HEK293 (cell line): ENCODE measurements around the gene GPX3.

Experiments
- CTCF ChIA-PET: fragments of 350-600 bp; formaldehyde crosslinking; extraction: SDS; loops from one replicate; lab custom pipeline; 2021; ENCODE audit warnings: antibody characterized with exemption; lab: Yijun Ruan, JAX
- POLR2A ChIA-PET: fragments of 300-600 bp; formaldehyde crosslinking; extraction: SDS; loops from one replicate; lab custom pipeline; 2020; ENCODE audit warnings: antibody characterized with exemption, inconsistent platforms; lab: Yijun Ruan, JAX
- H3K27ac ChIP-seq: fragments of 200-500 bp; sonication (Bioruptor generic); 2 replicates; pipeline ENCODE4 v1.5.1; 2014; ENCODE audit warnings: low read depth, low read length, control low read depth, inconsistent platforms; ENCODE audit errors: extremely low read depth
- H3K36me3 ChIP-seq, 2 experiments: fragments of 200-500 bp in 1 of 2; sonication (Bioruptor generic) in 1 of 2; 1 replicate in 1 of 2; 2 replicates in 1 of 2; pipeline ENCODE4 v1.5.1; 2014 to 2017; ENCODE audit warnings: inconsistent platforms in 2 of 2, low read length in 2 of 2; ENCODE audit not compliant: control insufficient read depth in 2 of 2, insufficient read depth in 1 of 2
- H3K4me1 ChIP-seq: fragments of 200-500 bp; sonication (Bioruptor generic); 2 replicates; pipeline ENCODE4 v1.5.1; 2014; ENCODE audit warnings: mild to moderate bottlenecking, low read length, inconsistent platforms; ENCODE audit not compliant: control insufficient read depth, insufficient read depth
- H3K4me3 ChIP-seq: 2 replicates; pipeline ENCODE4 v1.5.1; 2011; ENCODE audit warnings: low read depth, mild to moderate bottlenecking, control low read depth, low read length, moderate library complexity
- H3K9me3 ChIP-seq: fragments of 200-500 bp; sonication (Bioruptor generic); 2 replicates; pipeline ENCODE4 v1.5.1; 2014; ENCODE audit warnings: low read depth, low read length, inconsistent platforms; ENCODE audit not compliant: control insufficient read depth, insufficient read depth
- KLF9 ChIP-seq: fragments of 450-650 bp; formaldehyde crosslinking; IDR thresholded peaks from 2 replicates; pipeline ENCODE4 v1.5.1; 2016; ENCODE audit warnings: missing biosample characterization, missing genetic modification characterization, low read depth
- PRDM1 ChIP-seq: fragments of 450-650 bp; formaldehyde crosslinking; IDR thresholded peaks from 2 replicates; pipeline ENCODE4; 2016; ENCODE audit warnings: missing biosample characterization, missing genetic modification characterization
- TCF7L2 ChIP-seq: IDR thresholded peaks from 2 replicates; pipeline ENCODE4 v1.6.1; 2011; ENCODE audit warnings: low read depth, mild to moderate bottlenecking, inconsistent platforms, low read length, moderate library complexity, borderline replicate concordance
- WT1 ChIP-seq: fragments of 450-650 bp; formaldehyde crosslinking; IDR thresholded peaks from 2 replicates; pipeline ENCODE4 v1.5.1; 2016; ENCODE audit warnings: missing biosample characterization, missing genetic modification characterization
- ZBTB20 ChIP-seq: fragments of 450-650 bp; formaldehyde crosslinking; IDR thresholded peaks from 2 replicates; pipeline ENCODE4 v1.5.1; 2016; ENCODE audit warnings: missing biosample characterization, missing genetic modification characterization
- ZBTB21 ChIP-seq: fragments of 450-650 bp; formaldehyde crosslinking; IDR thresholded peaks from 2 replicates; pipeline ENCODE4 v1.5.1; 2017; ENCODE audit warnings: missing biosample characterization, missing genetic modification characterization
- ZNF112 ChIP-seq: fragments of 450-650 bp; formaldehyde crosslinking; IDR thresholded peaks from 2 replicates; pipeline ENCODE4 v1.5.0; 2017; ENCODE audit warnings: missing biosample characterization, missing genetic modification characterization
- ZNF311 ChIP-seq: fragments of 450-650 bp; formaldehyde crosslinking; IDR thresholded peaks from 2 replicates; pipeline ENCODE4 v1.5.1; 2017; ENCODE audit warnings: missing biosample characterization, missing genetic modification characterization, borderline replicate concordance
- ZNF404 ChIP-seq: fragments of 450-650 bp; formaldehyde crosslinking; IDR thresholded peaks from 2 replicates; pipeline ENCODE4 v1.5.1; 2017; ENCODE audit warnings: missing biosample characterization, missing genetic modification characterization
- ZNF530 ChIP-seq: fragments of 450-650 bp; formaldehyde crosslinking; IDR thresholded peaks from 2 replicates; pipeline ENCODE4 v1.5.1; 2016; ENCODE audit warnings: low read depth, missing biosample characterization, missing genetic modification characterization
- ZNF544 ChIP-seq: fragments of 450-650 bp; formaldehyde crosslinking; IDR thresholded peaks from 2 replicates; pipeline ENCODE4 v1.5.0; 2017; ENCODE audit warnings: missing biosample characterization, missing genetic modification characterization
- ZNF600 ChIP-seq: fragments of 450-650 bp; formaldehyde crosslinking; IDR thresholded peaks from 2 replicates; pipeline ENCODE4 v1.5.1; 2016; ENCODE audit warnings: missing biosample characterization, missing genetic modification characterization
- ZNF843 ChIP-seq: fragments of 450-650 bp; formaldehyde crosslinking; IDR thresholded peaks from 2 replicates; pipeline ENCODE4 v1.5.1; 2016; ENCODE audit warnings: missing biosample characterization, missing genetic modification characterization
- ZSCAN16 ChIP-seq: fragments of 450-650 bp; formaldehyde crosslinking; IDR thresholded peaks from 2 replicates; pipeline ENCODE4 v1.5.1; 2016; ENCODE audit warnings: missing biosample characterization, missing genetic modification characterization
- ZSCAN30 ChIP-seq: fragments of 450-650 bp; IDR thresholded peaks from 2 replicates; pipeline ENCODE4 v1.5.1; 2018; ENCODE audit warnings: missing biosample characterization, mild to moderate bottlenecking, missing genetic modification characterization, moderate library complexity
- TF ChIP-seq, protein P1 (sequence below): sonication (generic); formaldehyde crosslinking; IDR thresholded peaks from 2 replicates; pipeline ENCODE4 v1.8.1; 2022; ENCODE audit warnings: mild to moderate bottlenecking, moderate library complexity, missing genetic modification reagents
- TF ChIP-seq, protein P2 (sequence below): fragments of 450-650 bp; formaldehyde crosslinking; IDR thresholded peaks from 2 replicates; pipeline ENCODE4 v1.5.1; 2016; ENCODE audit warnings: missing biosample characterization, missing genetic modification characterization

Gene GPX3

DNA sequence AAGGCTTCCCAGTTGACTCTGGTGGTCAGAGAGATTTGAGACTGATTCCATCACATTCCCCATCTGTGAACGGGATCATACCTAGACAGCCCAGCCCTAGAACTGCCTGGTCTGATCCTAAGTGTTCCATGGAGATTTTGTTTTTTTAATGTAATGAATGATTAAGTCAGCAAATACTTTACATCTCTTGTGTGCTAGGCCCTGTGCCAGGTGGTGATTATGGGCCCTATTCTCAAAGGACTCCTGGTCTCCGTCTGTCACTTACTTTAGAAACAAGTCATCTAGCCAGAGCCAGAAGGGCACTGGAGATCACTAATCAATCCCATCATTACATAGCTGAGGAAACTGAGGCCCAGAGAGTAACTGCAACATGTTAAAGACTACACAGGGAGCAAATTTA, 1.1 kb upstream of the GPX3 start:
- CTCF ChIA-PET = interaction anchor here (0.6 to 1.4 kb wide), 2 partner anchors 32 to 567 kb away, joined by 3 to 4 read pairs; no protein-coding TSS in a partner anchor
- POLR2A ChIA-PET = interaction anchor here (1.3 kb wide), 1 partner anchor 233 kb away, joined by 3 read pairs; the partner anchor contains the start of gene GM2A
- TF ChIP-seq ZNF600 (tag by site-specific recombination) (no peak), ZSCAN16 (no peak), ZSCAN30 (tag by site-specific recombination) (no peak), ZNF404 (no peak), ZNF311 (tag by site-specific recombination) (no peak), ZNF843 (no peak), ZBTB20 (peak; percentile 65), KLF9 (tag by site-specific recombination) (no peak)

DNA sequence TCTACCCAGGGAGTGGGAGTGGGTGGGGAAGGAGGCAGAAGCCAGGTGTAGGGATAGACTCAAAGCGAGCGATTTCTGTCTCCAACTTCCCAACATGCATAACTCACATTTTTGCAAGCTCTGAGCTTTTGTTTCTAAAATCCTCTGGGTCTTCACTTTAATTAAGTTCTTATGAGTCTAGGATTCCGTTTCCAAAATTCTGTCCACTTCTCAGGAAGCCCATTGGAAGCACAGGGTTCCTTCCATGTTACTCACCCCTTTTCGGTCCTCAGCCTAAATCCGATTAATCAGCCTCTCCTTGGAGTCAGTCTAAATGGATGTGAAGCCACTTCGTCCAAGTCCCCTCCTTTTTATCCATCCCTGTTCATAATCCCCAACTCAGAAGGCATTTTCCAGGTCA, 1.4 kb downstream of the GPX3 start:
- CTCF ChIA-PET = interaction anchor here (0.6 to 1.1 kb wide), 4 partner anchors 20 to 247 kb away, joined by 3 read pairs; no protein-coding TSS in a partner anchor
- POLR2A ChIA-PET = no interaction called here

More for the DNA sequence above, 1.1 kb upstream of the GPX3 start:
- Histone ChIP-seq H3K36me3 (no peaks in the 10 kb centered on the region), H3K4me3 (no peak overlapping the region), H3K9me3 (no peaks in the 10 kb centered on the region), H3K27ac (no peak overlapping the region), H3K4me1 (no peaks in the 10 kb centered on the region)

DNA sequence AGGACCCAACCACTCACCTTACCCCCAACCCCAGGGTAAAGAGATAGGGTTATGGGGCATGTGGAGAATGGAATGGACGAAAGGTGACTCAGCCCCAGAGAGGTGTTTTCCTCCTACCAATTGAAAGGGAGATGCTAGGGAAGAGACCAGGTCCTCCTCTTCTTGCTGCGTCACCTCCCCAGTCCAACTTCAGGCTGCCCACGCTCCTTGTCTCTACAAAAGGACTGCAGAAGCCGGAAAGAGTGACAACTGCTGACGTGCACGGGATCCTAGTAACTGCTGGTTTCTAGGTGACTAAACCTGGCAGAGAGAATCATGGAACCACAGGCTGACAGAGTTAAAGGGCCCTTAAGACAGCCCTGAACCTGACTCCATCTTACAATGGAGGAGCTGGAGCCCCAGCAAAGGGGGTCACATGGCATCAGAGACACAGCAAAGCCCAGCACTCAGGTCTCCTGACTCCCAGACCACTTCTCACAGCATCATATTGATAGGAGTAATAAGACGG, 2.2 kb downstream of the GPX3 start:
- no peak for TF ChIP-seq ZSCAN16
- TF ChIP-seq, all 188 proteins: peak for 0
- no peaks in the 10 kb centered on the region for H3K4me1 ChIP-seq
- H3K4me3 ChIP-seq = no peak overlapping the region
- no peak overlapping the region for H3K27ac ChIP-seq
- ChIA-PET POLR2A (no interaction called here), CTCF (no interaction called here)
- peaks cover 0 to 16% of the 10 kb centered on the region in 2 experiments; a peak in 1 of 3 replicates for H3K36me3 ChIP-seq
- no peaks in the 10 kb centered on the region for H3K9me3 ChIP-seq

More for the DNA sequence above, 1.4 kb downstream of the GPX3 start:
- TF ChIP-seq KLF9 (tag by site-specific recombination) (no peak), PRDM1 (tag by site-specific recombination) (no peak), WT1 (tag by site-specific recombination) (no peak), ZNF544 (tag by site-specific recombination) (no peak), ZBTB21 (tag by site-specific recombination) (no peak), ZNF530 (tag by site-specific recombination) (no peak), ZNF112 (tag by site-specific recombination) (no peak), TCF7L2 (no peak)
- TF ChIP-seq, protein P1, sequence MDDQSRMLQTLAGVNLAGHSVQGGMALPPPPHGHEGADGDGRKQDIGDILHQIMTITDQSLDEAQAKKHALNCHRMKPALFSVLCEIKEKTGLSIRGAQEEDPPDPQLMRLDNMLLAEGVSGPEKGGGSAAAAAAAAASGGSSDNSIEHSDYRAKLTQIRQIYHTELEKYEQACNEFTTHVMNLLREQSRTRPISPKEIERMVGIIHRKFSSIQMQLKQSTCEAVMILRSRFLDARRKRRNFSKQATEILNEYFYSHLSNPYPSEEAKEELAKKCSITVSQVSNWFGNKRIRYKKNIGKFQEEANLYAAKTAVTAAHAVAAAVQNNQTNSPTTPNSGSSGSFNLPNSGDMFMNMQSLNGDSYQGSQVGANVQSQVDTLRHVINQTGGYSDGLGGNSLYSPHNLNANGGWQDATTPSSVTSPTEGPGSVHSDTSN (CRISPR knock-in tag) = no peak
- TF ChIP-seq, protein P2, sequence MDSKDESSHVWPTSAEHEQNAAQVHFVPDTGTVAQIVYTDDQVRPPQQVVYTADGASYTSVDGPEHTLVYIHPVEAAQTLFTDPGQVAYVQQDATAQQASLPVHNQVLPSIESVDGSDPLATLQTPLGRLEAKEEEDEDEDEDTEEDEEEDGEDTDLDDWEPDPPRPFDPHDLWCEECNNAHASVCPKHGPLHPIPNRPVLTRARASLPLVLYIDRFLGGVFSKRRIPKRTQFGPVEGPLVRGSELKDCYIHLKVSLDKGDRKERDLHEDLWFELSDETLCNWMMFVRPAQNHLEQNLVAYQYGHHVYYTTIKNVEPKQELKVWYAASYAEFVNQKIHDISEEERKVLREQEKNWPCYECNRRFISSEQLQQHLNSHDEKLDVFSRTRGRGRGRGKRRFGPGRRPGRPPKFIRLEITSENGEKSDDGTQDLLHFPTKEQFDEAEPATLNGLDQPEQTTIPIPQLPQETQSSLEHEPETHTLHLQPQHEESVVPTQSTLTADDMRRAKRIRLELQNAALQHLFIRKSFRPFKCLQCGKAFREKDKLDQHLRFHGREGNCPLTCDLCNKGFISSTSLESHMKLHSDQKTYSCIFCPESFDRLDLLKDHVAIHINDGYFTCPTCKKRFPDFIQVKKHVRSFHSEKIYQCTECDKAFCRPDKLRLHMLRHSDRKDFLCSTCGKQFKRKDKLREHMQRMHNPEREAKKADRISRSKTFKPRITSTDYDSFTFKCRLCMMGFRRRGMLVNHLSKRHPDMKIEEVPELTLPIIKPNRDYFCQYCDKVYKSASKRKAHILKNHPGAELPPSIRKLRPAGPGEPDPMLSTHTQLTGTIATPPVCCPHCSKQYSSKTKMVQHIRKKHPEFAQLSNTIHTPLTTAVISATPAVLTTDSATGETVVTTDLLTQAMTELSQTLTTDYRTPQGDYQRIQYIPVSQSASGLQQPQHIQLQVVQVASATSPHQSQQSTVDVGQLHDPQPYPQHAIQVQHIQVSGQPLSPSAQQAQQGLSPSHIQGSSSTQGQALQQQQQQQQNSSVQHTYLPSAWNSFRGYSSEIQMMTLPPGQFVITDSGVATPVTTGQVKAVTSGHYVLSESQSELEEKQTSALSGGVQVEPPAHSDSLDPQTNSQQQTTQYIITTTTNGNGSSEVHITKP = no peak
- Histone ChIP-seq H3K9me3 (no peaks in the 10 kb centered on the region), H3K27ac (no peak overlapping the region), H3K4me1 (no peaks in the 10 kb centered on the region), H3K36me3 (peaks cover 0 to 8% of the 10 kb centered on the region in 2 experiments; a peak in 1 of 3 replicates), H3K4me3 (no peak overlapping the region)
